ENCODE data around the gene WWOX.

The WWOX gene

GRCh38 chr16:79137426-79137939, 1038.0 kb downstream of the WWOX start:
- TF ChIP-seq PATZ1 (CRISPR knock-in tag; IDR thresholded peaks at IDR 0.05; ENCODE audit: borderline replicate concordance) = no peak
- no peak for TF ChIP-seq ZFP3 (CRISPR knock-in tag; IDR thresholded peaks at IDR 0.05)
- ATAC-seq = no peak

- ATAC-seq = no peak
- TF ChIP-seq ESRRG (CRISPR knock-in tag; IDR thresholded peaks at IDR 0.05) (no peak), POU6F1 (CRISPR knock-in tag; IDR thresholded peaks at IDR 0.05; ENCODE audit: borderline replicate concordance, low read depth) (no peak), TSHZ2 (CRISPR knock-in tag; IDR thresholded peaks at IDR 0.05) (no peak), SNAI2 (CRISPR knock-in tag; IDR thresholded peaks at IDR 0.05) (no peak), ZNF565 (CRISPR knock-in tag; conservative IDR thresholded peaks at IDR 0.05; ENCODE audit: low read depth) (no peak), CSDC2 (CRISPR knock-in tag; IDR thresholded peaks at IDR 0.05) (no peak), BACH2 (CRISPR knock-in tag; IDR thresholded peaks at IDR 0.05; ENCODE audit: borderline replicate concordance) (no peak), TCF4 (CRISPR knock-in tag; IDR thresholded peaks at IDR 0.05; ENCODE audit: borderline replicate concordance) (no peak), CSRNP3 (CRISPR knock-in tag; IDR thresholded peaks at IDR 0.05) (no peak), ZFP3 (CRISPR knock-in tag; IDR thresholded peaks at IDR 0.05) (no peak), GLIS3 (CRISPR knock-in tag; IDR thresholded peaks at IDR 0.05) (no peak), ISL1 (CRISPR knock-in tag; IDR thresholded peaks at IDR 0.05) (no peak)
These were observed 1040.3 kb downstream of the WWOX start for GRCh38 chr16:79139799-79140198.

GRCh38 chr16:79143026-79143425, 1043.6 kb downstream of the WWOX start:
- TF ChIP-seq OSR1 (CRISPR knock-in tag; IDR thresholded peaks at IDR 0.05) (no peak), CSDC2 (CRISPR knock-in tag; IDR thresholded peaks at IDR 0.05) (no peak), ARNTL (CRISPR knock-in tag; IDR thresholded peaks at IDR 0.05; ENCODE audit: borderline replicate concordance, low read depth) (no peak), ZFP3 (CRISPR knock-in tag; IDR thresholded peaks at IDR 0.05) (no peak), ISL1 (CRISPR knock-in tag; IDR thresholded peaks at IDR 0.05) (no peak), POU6F1 (CRISPR knock-in tag; IDR thresholded peaks at IDR 0.05; ENCODE audit: borderline replicate concordance, low read depth) (no peak), SNAI2 (CRISPR knock-in tag; IDR thresholded peaks at IDR 0.05) (no peak), RARB (CRISPR knock-in tag; IDR thresholded peaks at IDR 0.05) (no peak), TCF4 (CRISPR knock-in tag; IDR thresholded peaks at IDR 0.05; ENCODE audit: borderline replicate concordance) (no peak)
- no peak for ATAC-seq

- ATAC-seq = no peak
- no peak for TF ChIP-seq ARNTL (CRISPR knock-in tag; IDR thresholded peaks at IDR 0.05; ENCODE audit: borderline replicate concordance, low read depth)
- TF ChIP-seq CREB5 (CRISPR knock-in tag; IDR thresholded peaks at IDR 0.05; ENCODE audit: low read depth) = no peak
- TF ChIP-seq RARB (CRISPR knock-in tag; IDR thresholded peaks at IDR 0.05) = no peak
- TF ChIP-seq SNAI2 (CRISPR knock-in tag; IDR thresholded peaks at IDR 0.05) = no peak
- no peak for TF ChIP-seq ZNF8 (CRISPR knock-in tag; IDR thresholded peaks at IDR 0.05)
- no peak for TF ChIP-seq BACH2 (CRISPR knock-in tag; IDR thresholded peaks at IDR 0.05; ENCODE audit: borderline replicate concordance)
- no peak for TF ChIP-seq PATZ1 (CRISPR knock-in tag; IDR thresholded peaks at IDR 0.05; ENCODE audit: borderline replicate concordance)
- no peak for TF ChIP-seq ISL1 (CRISPR knock-in tag; IDR thresholded peaks at IDR 0.05)
- TF ChIP-seq ZC3H10 (CRISPR knock-in tag; IDR thresholded peaks at IDR 0.05) = no peak
These were observed 1050.7 kb downstream of the WWOX start for GRCh38 chr16:79150151-79150550.

All from SK-N-SH treated with all-trans-retinoic acid at 6 μM for 48 hours (cell line).